ENCODE data around the gene MMAA.
"Not testable (repeated sequence)": the region's sequence is repeated elsewhere in the genome, so short reads cannot be mapped to it uniquely, and the experiment has no call there.

The MMAA gene

GRCh38 chr4:145618932-145619638 lies at the start of gene MMAA:
Gene MMAA (plus strand): TSS chr4:145619385. CDS start chr4:145639140, 19,755 bp downstream.
- peak; percentile 87 for DNase-seq (ENCODE audit: low read depth)

GRCh38 chr4:145574546-145574945 lies 44.6 kb upstream of the MMAA start:
- not testable (repeated sequence) for DNase-seq (ENCODE audit: low read depth)

- DNase-seq (ENCODE audit: low read depth): no peak
Measured at GRCh38 chr4:145580906-145581305, 38.3 kb upstream of the MMAA start.

GRCh38 chr4:145583191-145584055 lies 35.8 kb upstream of the MMAA start:
- no peak for DNase-seq (ENCODE audit: low read depth)

GRCh38 chr4:145587088-145587754 lies 32.0 kb upstream of the MMAA start:
- DNase-seq (ENCODE audit: low read depth): no peak

GRCh38 chr4:145589381-145589780 lies 29.8 kb upstream of the MMAA start:
- DNase-seq (ENCODE audit: low read depth): not testable (repeated sequence)

- DNase-seq (ENCODE audit: low read depth): no peak
Measured at GRCh38 chr4:145589916-145590702, 29.1 kb upstream of the MMAA start.

GRCh38 chr4:145602129-145602760 lies 16.9 kb upstream of the MMAA start:
- no peak for DNase-seq (ENCODE audit: low read depth)

GRCh38 chr4:145605941-145606340 lies 13.2 kb upstream of the MMAA start:
- no peak for DNase-seq (ENCODE audit: low read depth)

GRCh38 chr4:145609481-145610427 lies 9.4 kb upstream of the MMAA start:
- DNase-seq (ENCODE audit: low read depth): peak; percentile 64

GRCh38 chr4:145613566-145614232 lies 5.5 kb upstream of the MMAA start:
- DNase-seq (ENCODE audit: low read depth): no peak

GRCh38 chr4:145614233-145614610 lies 5.0 kb upstream of the MMAA start:
- DNase-seq (ENCODE audit: low read depth): no peak

GRCh38 chr4:145618210-145618931 lies 814 bp upstream of the MMAA start:
- no peak for DNase-seq (ENCODE audit: low read depth)

- peak; percentile 27 for DNase-seq (ENCODE audit: low read depth)
Measured at GRCh38 chr4:145619639-145619996, 433 bp downstream of the MMAA start.

- DNase-seq (ENCODE audit: low read depth): not testable (repeated sequence)
Measured at GRCh38 chr4:145622067-145622466, 2.9 kb downstream of the MMAA start.

GRCh38 chr4:145623831-145624230 lies 4.6 kb downstream of the MMAA start:
- DNase-seq (ENCODE audit: low read depth): no peak

GRCh38 chr4:145625677-145626622 lies 6.8 kb downstream of the MMAA start:
- no peak for DNase-seq (ENCODE audit: low read depth)

- no peak for DNase-seq (ENCODE audit: low read depth)
Measured at GRCh38 chr4:145626623-145626982, 7.4 kb downstream of the MMAA start.
